NCI-H146 (cell line): ENCODE data around the gene CYTH3.

ENCODE experiments used
- DNase-seq: peaks from one replicate; lab custom pipeline; 2025; lab: John Stamatoyannopoulos, UW

CYTH3 gene

DNA sequence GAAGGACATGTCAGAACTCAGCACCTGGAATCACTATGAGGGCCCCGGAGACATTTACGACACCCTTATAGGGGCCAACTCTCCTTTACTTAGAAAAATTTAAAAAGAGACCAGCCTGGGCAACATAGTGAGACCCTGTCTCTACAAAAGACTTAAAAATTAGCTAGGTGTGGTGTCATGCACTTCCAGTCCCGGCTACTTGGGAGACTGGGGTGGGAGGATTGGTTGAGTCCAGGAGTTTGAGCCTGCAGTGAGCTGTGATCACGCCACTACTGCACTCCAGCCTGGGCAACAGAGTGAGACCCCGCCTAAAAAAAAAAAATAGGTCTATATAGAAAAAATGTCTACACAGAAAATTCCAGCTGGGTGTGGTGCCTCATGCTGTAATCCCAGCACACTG is 7.5 kb upstream of the CYTH3 start:
- no peak for DNase-seq

DNA sequence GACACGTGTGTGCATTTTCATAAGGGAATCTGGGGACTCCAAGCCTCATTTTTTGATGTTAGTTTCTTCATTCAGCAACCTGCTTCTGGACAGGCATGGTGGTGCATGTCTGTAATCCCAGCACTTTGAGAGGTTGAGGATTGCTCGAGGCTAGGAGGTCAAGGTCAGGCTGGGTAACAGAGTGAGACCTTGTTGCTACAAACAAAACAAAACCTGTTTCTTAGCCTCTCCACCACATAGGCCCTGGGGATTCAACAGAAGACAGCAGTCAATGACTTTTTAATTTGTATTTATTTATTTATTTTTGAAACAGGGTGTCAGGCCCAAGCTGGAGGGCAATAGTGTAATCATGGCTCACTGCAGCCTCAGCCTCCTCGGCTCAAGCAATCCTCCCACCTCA is 6.9 kb upstream of the CYTH3 start:
- no peak for DNase-seq

DNA sequence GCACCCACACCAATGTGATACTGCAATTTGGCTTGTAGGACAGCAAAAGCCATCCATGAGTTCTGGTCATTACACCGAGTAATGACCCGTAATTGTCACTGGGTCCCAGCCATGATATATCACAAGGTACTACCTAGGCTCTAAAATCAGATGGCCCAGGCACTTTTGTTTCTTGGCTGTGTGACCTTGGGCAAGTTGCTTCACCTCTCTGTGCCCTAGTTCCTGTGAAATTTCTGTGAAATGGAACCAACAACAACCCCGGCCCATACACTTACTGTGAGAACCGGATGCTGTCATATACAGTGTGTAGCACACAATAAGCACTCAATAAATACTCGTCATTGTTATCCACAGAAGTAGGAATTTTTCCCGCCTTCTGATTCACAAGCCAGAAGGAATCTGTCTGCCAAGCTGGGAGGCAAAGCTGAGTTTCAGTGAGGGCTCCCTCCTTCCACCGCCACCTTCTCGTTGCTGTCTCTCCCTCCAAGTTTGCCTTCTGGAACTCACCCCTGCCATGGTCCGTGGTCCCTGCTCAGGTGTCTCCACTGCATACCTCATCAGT is 6.4 kb upstream of the CYTH3 start:
- no peak for DNase-seq

DNA sequence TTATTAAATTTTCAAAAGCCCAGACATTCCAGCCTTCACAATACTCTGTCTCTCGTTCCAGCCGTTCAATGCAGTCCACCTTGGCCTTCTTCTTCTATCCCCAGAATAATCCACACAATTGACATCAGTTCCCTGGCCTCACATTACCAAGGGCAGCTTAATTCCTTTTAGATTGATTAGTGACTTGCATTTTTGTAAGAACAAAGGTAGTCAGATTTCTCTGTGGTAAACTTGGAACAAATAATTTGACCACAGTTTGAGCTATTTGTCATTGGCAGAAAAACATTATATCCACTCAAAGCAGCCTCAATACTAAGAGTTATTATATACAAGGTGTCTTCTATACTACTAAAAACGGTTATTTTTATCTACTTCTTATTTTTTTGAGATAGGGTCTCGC is 5.1 kb upstream of the CYTH3 start:
- no peak for DNase-seq

DNA sequence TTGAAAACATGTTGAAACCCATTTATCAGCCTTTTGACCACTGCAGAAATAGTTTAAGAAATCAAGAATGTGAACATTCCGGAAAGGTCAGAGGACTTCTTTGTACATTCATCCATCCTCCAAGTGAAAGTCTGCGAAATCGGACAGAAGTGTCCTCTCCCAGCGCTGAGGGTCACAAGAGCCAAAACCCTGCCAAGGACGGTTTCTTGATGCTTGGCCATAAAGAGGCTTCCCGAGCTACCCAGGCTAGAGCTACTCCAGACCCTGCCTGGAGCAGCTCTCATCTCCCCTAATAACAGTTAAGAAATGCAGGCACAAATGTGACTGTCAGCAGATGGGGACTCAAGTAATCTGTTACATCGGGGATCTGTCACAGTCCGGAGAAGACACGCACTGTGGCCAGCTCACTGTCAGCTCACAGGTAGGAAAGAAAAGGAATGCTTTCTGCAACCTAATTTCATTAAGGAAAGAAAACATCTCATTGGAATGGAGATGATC is 4.5 kb upstream of the CYTH3 start:
- DNase-seq = no peak

DNA sequence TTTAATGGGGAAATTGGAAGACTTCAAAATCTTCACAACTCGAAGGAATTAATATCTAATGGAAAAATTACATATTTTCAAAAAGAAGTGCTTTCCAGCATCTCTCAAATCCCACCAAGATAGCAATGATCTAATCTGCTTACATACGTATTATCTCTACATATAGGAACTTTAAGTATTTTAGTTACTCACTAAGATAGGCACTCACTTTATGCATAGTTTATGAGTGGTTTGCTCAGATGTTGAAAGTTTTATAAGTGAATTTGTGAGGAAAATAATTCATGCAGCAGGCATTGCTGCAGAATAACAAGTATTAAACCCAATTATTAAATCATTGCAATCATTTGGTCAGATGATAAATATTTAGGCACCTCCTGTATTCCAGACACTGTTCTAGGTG is 2.3 kb upstream of the CYTH3 start:
- no peak for DNase-seq

DNA sequence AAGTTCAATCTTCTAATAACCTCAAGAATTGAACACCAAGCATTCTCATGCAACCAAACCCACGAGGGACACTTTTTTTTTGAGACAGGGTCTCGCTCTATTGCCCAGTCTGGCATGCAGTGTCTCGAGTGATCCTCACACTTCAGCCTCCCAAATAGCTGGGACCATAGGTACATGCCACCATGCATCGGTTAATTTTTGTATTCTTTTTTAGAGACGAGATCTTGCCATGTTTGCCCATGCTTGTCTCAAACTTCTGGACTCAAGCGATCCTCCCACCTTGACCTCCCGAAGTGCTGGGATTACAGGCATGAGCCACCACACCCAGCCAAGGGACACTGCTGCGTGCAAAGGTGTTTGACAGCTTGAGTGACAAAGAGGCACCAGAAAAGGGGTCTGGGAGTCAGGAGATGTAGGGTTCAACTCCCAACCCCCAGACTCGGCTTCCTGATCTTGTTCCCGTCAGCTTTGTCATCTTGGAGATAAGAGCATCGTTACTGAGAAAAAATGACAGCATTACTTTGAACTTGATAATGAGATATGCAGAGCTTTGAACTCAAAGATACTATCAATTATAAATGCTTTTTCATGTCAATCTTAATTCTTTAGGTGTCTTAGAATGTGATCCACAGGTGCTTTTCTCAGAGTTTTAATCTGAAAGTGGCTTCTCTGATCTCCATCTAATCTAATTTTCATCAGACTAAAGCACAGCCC is 1.6 kb upstream of the CYTH3 start:
- no peak for DNase-seq

DNA sequence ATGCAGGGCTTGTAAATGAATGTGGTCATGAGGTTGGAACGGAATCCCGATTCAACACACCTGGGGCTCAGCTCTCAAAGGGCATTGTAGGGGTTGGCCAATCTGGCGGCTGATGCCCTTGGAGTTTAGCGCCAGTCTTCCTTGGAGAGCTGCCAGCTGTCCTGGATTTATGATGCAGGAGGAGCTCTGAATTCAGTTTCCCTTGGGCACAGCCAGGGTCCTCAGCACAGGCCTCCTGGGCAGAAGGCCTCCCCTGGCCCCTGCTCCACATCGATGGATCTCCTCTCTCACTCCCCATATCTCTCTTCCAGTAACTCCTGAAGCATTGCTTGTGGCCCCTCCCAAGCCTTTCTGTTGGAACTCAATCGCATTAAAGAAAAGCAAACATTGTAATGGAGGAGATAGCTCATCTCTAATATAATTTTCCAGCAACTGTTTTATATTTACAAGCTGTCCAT is 985 bp upstream of the CYTH3 start:
- peak; percentile 52 for DNase-seq

DNA sequence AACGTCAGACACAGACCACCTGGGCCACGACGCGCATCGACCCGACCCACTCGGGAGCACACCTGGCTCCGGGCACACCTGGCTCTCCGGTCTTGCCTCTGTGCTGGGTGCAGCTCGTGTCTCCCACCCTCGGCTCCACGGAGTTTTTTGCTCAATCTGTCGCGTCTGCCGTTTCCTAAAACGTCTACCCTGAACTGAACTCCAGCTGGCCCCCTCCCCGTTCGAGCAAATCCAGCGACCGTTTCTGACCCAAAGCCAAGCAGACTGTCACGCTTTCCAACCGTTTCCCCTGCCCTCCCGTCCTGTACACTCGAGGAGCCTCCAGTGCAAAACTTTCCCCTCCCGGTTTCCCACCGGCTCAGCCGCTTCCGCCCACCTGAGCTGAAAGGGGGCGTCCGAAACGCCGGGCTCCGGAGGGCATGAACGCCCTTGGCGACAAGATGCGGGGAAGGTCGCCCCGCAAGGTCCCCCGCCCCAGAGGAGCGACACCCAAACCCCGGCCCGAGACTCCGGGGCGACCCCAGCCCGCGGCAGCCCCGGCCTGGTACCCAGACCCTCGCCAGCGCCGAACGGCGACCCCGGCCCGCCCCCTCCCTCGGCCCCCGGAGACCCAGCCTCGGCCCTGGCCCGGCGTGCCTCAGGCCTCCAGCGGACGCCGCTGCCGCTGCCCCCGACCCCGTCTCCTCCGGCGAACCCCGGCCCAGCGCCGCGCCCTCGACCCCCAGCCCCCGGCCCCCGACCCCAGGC is 557 bp downstream of the CYTH3 start:
- peak; percentile 44 for DNase-seq

DNA sequence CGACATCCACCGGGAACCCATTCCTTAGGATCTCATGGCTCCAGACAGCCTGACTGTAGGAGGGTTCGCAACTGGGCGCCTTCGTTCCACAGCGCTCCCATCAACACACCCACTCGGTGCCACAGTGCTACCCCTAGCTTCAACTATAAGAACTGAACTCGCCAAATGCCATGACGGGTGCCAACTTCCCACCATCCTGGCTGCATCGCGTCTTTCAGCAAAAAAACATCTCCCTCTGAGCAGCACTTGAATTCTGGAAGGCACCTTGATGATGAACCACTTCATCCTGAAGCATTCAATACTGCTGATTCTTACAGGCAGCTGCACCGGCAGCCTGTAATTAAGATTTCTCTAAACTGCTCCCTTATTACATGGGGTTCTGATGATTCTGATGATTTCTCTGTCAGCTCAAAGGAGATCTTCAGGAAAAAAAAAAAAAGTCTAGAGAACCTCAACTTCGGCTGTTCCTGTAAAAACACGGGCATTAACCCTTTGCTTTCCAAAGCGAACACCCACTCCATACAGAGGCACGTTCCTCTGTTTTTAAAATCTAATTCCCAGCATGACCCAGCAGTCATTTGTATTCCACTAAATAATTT is 1.3 kb downstream of the CYTH3 start:
- peak; percentile 50 for DNase-seq

DNA sequence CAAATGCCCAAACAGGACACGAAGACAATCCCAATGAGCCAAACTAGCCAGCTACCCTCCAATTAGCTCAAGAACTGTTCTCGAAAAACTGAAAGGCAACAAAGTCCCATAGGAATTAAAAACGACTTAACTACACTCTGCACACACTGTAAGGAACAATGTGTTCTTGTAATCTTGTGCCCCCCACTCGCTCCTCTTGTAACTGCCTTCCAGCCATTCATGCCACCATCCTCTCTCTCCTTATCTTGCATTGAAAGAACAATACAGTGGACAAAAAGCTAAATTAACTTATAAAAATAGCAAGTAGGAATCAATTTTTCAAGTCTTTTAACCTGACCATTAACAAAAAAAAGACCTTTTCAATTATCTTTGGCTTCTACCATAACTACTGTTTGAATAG is 2.9 kb downstream of the CYTH3 start:
- DNase-seq = peak; percentile 10

DNA sequence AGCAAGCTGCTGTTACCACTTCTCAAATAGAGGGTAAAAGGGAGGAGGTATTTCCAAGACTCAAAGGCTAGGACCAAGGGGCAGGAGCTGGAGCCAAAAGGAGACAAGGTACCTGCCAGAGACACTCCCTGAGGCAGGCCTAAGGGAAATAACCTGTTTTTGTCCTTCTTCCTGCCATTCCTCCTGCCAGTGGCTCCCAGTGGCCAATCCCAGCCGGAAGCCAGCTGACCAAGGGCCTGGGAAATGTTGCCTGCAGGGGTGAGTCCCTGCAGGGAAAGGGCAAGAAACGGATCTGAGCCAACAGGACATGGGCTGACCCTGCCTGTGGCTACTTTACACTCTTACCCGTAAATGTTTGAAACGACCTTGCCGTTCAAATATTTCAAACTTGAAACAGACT is 3.5 kb downstream of the CYTH3 start:
- no peak for DNase-seq

DNA sequence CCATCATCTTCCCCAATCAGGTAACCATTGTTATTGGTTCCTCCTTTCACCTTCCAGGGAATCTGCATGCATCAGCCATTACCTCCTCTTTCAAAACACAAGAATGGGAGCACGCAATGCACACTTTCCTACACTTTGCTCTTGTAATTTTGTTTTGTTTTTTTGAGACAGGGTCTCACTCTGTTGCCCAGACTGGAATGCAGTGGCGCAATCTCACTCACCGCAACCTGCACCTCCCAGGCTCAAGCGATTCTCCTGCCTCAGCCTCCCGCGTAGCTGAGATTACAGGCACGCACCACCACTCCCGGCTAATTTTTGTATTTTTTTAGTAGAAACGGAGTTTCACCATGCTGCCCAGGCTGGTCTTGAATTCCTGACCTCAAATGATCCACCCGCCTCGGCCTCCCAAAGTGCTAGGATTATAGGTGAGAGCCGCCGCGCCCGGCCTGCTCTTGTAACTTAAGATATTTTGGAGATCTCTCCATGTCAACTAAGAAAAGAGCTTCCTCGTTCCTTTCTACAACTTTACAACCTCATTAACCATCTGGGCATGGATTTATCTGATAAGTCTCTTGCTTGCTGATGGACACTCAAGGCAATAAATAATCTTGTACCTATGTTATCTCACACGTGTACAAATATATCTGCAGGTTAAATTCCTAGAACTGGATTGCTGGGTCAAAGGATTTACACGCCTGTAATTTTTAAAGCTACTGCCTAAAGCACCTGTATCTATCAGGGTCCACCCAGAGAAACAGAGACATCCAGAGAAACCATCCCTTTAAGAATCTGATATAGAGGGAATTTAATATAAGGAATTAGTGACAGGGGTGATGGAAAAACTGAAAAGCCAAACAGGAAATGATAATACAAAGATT is 4.2 kb downstream of the CYTH3 start:
- DNase-seq = no peak

DNA sequence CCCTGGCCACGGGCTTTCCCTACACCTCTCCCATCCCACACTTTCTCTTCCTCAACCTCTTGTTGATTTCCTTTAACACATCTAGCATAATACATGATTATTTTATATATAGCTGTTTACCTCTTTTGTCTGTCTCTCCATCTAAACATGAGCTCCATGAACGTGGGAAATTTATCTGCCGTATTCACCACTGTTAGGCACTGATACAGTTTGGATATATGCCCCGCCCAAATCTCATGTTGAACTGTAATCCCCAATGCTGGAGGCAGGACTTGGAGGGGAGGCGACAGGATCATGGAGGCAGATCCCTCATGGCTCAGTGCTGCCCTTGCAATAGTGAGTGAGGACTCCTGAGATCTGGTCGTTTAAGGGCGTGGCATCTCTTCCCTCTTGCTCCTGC is 5.7 kb downstream of the CYTH3 start:
- no peak for DNase-seq

DNA sequence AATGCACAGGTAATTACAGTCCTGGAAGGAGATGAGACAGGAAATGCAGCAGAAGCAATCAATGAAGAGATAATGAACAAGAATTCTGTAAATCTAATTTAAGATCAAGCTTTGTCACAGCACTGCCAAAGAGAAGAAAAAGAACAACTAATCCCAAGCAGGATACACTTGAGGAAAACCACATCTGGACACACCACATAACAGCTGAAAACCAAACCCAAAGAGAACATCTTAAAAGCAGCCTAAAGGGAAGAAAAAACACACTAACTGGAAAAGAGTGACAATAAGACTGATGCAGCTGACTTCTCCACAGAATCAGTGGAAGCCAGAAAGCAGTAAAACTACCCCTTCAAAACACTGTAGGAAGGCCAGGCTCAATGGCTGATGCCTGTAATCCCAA is 10.2 kb downstream of the CYTH3 start:
- DNase-seq = no peak

DNA sequence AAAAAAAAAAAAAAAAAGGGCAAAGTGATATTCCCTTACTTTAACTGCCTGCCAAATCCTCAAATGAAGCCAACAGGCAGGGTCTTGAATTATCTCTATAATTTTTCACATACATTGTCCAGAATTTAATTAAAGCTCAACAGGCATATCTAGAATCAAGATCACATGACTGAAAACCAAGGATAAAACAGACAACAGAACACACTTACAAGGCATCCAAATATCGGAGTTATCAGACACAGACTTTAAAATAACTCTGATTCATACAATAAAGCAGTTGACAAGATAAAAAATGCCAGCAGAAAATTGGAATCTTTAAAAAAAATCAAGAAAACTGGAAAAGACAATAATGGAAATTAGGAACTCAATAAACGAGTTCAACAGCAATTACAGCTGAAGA is 10.7 kb downstream of the CYTH3 start:
- DNase-seq = no peak

DNA sequence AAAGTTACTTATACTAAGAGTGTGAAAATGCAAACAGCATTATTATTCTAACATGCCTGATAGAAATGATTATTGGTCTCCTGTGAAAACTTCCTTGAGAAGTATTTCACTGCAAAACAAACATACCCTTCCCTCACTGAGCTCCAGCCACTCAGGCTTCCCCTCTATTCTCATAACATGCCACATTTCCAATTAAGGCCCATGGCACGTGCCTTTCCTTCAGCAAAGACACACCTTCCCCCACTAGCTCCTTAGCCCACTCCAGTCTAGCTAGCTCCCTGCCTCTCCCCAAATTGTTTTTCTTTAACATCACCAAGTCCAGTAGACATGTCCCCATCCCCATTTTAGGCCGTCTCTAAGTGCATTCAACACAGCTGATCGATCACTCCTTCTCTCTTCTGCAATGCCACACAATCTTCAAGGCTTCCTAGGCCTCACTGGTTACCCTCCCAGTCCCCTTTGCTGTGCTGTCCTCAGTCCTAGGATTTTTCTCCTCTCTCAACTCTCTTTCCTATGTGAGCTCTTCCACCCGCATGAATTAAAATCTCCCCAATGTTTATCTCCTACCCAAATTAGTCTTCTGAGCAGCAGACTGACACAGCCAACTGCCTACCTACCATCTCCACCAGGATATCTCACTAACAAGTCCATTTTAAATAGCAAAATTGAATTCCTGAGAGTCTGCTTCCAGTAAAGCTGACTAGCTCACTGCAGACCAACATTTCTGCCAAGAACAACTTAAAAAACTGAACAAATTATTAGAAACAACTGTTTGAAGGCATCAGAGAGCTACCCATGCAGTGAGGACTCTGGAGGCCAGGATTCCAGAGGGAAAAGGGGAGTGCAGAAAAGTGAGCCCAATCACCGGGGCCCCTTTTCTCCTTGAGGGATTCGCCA is 11.9 kb downstream of the CYTH3 start:
- DNase-seq = no peak

DNA sequence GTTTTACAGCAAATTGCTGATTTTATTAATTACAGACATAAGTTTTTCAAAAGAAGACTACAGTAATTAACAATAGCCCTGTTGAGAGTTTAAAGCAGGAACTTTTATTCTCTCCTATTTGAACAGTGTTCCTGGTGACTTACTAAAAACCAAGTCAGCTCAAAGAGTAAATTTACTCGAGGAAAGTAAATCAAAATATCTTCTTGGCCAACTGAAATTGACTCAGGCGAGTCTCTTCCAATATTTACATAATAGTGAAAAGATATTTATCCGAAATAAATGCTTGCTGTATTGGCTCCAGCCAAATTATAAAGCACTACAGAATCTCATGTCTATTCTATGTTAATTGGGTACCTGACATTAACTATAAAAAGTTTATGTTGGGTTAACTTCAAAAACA is 13.2 kb downstream of the CYTH3 start:
- DNase-seq = no peak

DNA sequence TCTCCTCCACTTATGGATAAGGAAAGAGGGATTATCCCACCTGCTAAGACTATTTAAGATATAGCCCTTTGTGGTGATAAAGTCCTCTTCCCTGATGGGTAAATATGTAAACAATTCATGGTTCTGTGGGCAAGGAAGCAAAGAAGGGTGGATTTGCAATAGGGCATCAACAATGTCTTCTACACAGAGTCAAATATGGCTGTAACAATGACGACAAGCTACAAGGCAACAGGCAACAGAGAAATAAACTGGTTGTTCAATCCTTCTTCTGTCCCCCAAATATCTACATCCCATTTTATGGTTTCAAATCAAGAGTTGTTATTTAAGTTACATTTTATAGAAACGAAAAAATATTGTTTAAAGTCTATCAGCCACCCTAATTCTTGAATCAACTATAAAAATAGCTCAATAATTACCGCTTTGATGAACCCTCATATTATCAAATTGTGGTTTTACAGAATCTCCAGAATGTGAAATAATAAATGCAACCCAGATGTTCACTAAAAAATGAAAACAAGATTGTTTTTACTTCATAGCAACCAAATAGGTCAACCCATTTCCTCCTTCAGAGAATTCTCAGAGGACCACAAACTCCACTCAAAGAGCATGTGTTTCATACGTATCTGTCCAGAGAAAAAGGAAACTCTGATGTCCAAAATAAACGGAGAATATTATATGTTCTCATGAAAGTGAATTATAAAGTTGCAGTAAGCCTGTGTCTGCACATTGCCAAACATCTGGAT is 13.8 kb downstream of the CYTH3 start:
- DNase-seq = no peak

DNA sequence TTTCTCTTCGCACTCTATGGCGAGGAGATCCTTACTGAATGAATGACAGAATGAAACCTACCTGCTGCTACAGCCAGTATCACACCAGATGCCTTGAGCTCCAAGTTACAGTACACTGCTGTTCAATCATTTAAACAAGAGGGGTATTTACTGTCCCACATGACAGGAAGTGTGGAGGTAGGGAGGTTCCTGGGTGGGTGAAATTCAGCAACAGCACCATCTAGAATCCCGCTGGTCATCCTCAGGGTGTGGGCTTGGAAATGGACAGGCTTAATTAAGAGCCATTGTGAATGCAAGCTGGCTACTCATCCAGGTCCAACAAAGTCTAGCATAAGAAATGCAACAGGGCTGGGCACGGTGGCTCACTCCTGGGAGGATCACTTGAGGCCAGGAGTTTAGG is 14.7 kb downstream of the CYTH3 start:
- no peak for DNase-seq
